ENCODE results near the gene SMIM24.

Gene SMIM24

DNA sequence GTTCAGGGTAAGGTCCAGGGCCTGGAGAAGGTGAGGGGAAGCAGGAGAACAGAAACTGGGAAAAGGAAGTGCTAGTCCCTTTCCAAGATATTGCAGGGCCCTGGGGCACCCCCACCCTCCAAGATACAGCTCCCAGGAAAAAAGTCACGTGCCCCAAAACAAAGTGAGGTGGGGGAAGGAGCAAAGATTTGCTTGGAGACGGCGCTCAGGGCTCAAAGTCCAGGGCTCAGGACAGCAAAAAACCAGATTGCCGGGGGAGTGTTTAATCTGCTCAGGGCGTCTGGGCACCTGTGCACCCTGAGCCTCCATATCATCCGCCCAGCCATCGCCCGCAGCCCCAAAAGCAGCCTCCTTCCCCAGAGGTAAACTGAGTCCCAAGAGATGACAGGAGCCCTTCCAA is 6.3 kb downstream of the SMIM24 start:
- no peak for ATAC-seq

DNA sequence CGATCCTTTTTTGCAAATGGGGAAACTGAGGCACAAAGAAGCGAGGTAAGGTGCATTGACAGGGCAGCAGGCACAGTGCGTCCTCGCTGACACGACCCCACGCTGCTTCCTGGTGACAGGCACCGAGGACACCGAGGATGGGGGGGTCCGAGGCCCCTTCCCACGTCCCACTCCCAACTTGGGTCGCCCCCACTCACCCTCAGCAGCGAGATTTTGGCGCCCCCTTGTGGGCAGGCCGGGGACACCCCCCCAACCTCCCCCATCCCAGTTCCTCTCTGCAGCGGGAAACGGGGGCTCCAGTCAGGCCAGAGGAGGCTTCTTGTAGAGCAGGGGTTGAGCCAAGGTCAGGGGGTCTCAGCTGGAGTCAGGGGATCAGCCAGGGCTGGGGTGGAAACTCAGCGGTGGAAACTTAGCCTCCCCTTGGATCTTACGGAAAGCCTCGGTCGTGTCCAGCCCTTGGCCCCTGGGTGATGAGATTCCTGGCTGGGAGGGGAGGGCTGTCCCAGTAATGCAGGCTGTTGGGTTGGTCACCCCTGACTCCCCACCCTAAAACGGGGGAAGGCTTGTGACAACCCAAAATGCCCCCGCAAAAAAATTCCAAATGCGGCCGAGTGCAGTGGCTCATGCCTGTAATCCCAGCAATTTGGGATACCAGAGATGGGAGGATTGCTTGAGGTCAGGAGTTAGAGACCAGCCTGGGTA is 8.2 kb downstream of the SMIM24 start:
- ATAC-seq (no peak), DNase-seq (peak; percentile 64)

More for the DNA sequence above, 6.3 kb downstream of the SMIM24 start:
- DNase-seq: no peak

DNA sequence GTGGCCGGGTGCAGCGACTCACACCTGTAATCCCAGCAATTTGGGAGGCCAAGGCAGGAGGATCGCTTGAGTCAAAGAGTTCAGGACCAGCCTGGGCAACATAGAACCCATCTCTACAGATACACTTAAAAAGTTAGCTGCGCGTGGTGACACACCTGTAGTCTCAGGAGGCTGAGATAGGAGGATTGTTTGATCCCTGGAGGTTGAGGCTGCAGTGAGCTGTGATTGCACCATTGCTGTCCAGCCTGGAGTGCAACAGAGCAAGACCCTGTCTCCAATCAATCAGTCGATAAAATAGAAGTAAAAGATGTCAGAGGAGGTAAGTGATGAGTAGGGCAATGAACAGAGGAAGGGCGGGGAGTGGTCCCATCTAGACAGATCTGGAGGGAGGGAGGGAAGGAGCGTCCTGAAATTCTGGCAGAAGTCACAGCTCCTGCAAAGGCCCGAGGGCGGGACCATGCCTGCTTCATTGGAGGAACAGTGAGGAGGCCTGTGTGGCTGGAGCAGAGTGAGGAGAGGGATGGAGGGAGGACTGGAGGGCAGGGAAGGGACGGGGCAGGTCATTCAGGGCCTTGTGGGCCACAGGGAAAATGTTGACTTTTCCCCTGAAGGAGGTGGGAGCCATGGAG is 9.7 kb downstream of the SMIM24 start:
- no peak for ATAC-seq

DNA sequence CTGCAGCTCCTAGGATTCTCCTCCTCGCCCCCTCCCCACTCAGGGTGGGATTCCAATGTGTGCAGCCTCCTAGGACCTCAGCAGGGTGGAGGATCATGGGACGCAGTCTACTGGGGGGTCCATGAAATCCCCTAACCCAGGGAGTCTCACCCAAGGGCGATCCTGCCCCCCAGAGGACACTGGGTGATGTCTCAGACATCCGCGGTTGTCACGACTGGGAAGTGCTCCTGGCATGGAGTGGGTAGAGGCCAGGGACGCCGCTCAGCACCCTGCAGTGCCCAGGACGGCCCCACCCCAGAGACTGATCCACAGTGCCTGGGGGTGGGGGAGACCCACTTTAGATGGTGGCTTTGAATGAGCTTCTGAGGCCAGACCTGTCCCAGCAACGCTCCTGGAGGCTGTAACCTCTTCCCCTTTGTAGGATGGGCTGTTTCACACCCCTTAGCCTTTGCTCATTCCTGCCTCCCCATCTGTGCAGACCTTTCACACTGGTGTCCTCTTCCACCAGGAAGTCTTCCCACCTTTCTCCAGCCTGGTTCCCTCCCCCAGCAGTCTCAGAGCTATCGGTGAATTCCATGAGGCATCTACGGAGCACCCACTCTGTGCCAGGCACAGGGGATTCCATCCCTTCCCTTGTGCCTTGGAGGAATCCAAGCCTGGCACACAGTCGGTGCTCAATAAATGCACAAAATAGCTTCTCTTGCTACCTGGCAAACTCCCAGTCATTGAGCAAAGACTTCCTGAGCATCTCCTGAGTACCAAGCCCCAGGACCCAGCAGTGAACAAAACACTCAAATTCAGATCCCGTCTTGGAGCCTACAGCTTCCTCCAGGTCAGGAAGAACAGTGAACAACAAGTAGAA is 10.5 kb downstream of the SMIM24 start:
- ATAC-seq: peak; percentile 4
- no peak for DNase-seq

More for the DNA sequence above, 9.7 kb downstream of the SMIM24 start:
- DNase-seq: no peak

DNA sequence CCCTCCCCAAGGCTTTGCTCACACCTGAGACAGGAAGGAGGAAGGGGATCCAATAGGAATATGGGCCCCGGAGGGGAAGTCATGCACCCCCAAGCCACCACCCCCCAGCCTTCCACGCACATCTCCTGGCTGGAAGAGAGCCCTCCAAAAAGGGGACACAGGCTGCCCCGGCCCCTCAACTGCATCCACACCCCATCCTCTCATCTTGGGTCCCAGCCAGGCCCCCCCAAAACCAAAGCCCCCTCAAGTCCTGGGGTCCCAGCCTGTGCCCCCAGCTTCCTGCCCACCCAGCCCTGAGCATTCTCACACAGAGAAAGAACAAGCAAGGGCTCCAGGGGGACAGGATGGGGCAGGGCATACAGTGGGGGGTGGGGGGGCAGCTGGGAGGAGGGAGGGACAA is 12.1 kb downstream of the SMIM24 start:
- DNase-seq (no peak), ATAC-seq (no peak)

DNA sequence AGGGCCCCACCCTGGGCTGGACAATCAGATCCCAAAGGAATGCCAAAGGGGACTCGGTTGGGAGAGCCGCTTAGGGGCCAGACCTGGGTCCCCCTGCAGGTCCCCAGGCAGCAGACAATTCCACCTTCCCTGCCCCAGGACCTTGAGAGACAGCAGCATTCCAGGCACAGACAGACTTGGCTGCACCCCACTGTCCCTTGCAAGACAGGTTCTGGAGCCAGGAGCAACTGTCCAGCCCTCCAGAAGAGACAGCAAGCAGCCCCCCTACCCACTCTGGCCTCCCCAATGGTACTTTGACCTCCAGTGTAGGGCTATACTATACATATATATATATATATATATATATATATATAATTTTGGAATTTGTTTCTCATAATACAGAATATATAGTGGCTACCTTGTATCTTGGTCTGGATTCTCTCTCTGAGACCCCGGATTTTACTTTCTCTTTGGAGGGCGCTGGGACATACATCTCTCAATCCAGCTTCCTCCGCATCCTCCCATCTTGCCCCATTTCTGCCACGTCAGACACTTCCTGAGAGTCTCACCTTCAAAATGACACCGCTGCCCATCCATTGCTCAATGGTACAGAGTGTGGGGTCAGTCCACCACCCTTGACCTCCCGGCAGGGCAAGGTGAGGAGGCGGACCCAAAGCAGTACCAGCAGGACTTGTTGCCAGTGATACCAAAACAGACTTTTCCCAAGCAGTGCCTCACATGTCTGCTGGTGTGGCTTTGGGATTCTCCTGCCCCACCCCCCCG is 12.7 kb downstream of the SMIM24 start:
- ATAC-seq (no peak), DNase-seq (no peak)

DNA sequence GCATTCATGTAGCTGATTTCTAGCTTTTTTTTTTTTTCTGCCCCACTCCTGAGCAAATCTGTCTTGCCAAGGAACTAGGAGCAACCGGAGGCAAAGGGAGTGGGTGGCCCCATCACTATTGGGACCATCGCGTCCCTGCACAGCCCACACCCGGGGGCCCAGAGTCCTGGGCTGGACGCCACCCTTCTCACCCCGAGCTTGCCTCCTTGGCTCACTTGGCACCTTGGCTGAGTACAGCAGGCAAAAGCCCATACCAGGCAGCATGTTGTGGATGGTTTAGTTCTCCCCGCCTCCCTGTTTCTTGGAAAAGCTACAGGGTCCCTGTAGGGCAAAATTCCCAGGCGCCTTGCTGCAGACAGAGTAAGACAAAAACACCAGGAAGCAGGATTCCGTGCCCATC is 13.7 kb downstream of the SMIM24 start:
- ATAC-seq: no peak
- no peak for DNase-seq

DNA sequence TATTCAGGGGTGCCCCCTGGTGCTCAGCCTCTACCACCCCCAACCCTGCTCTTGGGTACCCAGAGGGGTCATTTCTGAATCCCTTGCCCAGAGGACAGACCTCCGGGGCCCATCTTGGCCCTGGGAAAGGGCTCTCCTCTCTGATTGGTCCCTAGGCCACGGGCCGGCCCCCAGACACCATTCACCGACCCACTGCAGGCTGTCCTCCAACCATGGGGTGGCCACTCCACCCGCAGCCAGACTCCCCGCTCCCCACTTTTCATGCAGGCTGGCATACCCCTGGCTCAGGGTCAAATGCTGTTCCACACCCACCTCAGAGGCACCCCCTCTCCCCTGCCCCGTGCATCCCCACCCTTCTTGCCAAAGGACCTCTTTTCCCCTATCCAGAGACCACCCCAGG is 14.8 kb downstream of the SMIM24 start:
- no peak for ATAC-seq

DNA sequence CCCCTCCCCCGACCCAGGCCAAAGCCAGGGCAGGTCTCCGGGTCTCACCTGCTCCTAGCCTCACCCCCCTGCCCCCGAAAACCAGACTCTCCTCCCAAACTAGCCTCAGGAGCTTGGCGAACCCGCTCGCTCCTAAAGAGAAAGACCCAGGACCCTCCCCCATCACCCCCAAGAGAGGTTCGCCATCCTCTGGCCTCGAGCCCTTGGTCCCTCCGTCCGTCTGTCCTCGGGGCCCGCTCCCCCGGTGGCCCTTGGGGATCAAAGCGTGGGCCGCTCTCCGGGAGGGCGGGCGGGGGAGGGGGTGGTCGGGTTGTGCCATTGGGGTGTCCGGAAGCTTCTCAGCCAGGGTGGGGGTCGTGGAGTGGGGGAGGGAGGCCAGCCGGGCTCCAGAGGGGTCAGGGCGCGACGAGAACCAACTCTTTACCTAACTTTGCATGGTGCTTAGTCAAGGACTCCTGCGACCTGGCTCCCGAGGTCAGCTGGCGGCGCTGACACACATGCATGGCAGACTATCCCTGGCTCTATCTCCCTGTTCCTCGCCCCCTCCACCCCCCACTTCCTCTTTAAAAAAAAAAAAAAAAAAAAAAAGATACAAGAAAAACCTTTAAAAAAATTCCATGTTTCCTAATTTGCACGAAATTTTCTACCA is 15.6 kb downstream of the SMIM24 start:
- no peak for DNase-seq
- ATAC-seq: no peak

More for the DNA sequence above, 14.8 kb downstream of the SMIM24 start:
- no peak for DNase-seq

DNA sequence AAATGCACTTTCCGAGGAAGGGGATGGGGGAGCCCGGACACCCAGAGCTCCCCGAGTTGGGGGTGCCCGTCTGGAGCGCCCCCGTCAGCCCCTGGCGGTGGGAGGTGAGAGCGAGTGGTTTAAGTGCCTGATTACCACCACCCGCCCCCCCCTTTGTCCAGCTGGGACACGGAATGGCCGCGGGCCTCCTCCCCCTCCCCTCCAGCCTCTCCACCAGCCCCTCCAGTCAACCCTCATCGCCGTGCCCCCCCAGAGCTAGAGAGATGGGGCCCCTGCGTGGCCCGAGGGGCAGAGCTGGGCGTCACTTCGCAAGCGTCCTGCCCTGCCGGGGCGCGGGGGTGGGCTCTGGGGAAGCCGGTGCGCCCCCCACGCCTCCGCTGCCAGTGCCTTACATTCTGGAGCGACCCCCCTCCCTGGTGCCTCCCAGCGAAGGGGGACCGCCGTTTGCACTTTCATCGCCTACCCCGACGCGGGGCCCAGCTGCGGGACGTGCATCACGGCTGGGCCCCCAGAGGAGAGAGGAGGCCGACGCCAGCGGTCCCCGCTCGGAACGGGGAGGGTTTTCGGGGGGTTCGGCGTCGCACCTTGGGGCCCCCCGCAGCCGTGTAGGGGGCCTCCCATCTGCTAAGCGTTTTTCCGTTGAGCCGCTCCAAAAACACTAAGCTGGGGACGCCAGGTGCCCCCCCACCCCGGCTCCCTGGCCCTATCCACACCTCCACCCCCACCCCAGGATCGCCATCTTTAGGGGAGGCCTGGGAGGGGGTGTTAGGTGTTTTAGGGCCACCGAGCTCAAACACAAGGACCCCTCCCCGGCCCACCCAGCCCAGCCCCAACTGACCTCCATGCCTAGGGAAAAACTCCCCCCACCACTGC is 16.4 kb downstream of the SMIM24 start:
- ATAC-seq (no peak), DNase-seq (no peak)

DNA sequence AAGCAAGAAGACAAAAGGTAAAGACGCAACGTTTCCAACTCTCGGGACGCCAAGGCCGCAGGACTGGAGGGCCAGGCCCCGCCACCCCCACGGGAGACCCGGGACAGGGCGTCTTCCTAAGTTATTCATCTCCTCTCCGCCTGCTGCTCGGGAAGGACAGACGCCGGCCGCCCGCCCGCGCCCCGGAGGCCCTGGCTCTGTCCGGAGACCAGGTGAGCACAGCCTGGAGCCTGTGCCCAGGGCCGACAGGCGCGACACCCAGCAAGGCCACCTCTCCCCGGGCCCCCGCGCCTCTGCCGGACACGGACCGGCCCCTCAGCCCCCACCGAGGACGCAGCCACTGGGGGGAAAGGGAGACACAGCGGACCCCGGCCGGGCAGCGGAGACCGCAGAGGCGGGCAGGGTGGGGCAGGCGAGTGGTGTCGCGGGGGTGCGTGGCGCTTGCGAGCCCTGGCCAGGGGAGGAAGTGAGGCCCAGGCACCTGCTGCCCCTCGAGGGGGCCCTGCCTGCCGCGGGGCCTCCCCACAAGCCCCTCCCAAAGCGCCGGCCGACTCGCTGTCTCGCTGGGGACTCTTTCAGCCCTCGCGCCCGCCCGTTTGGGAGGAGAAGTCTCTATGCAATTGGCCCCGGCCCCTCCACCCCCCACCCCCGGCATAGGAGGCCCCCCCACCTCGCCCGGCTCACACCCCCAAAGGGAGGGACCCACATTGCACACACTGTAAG is 17.2 kb downstream of the SMIM24 start:
- no peak for ATAC-seq

DNA sequence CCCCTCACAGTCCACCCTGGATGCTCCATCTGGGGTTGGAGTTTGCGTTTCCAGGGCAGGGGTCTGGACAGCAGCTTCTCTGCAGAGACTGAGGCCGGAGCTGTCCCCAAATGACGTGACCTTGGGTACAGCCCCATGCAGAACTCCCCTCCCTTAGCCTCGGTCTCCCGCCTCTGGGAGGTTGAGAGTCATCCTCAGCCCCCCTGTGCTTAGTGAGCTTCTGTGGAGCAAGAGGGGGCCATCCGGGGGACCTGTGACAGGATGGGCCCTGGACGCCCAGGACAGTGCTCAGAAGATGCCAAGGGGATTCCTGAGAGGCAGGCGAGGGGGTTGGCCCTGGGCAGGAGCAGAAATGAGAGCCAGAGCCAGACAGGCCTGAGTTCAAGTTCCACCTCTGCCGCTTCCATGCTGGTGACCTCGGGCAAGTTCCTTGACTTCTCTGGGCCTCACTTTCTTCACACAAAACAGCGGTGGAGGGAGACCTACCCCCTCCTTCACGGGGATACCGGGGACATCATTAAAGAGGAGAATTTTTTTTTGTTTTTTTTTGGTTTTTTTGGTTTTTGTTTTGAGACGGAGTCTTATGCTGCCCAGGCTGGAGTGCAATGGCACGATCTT is 20.3 kb downstream of the SMIM24 start:
- DNase-seq: no peak
- ATAC-seq: no peak

More for the DNA sequence above, 17.2 kb downstream of the SMIM24 start:
- no peak for DNase-seq

DNA sequence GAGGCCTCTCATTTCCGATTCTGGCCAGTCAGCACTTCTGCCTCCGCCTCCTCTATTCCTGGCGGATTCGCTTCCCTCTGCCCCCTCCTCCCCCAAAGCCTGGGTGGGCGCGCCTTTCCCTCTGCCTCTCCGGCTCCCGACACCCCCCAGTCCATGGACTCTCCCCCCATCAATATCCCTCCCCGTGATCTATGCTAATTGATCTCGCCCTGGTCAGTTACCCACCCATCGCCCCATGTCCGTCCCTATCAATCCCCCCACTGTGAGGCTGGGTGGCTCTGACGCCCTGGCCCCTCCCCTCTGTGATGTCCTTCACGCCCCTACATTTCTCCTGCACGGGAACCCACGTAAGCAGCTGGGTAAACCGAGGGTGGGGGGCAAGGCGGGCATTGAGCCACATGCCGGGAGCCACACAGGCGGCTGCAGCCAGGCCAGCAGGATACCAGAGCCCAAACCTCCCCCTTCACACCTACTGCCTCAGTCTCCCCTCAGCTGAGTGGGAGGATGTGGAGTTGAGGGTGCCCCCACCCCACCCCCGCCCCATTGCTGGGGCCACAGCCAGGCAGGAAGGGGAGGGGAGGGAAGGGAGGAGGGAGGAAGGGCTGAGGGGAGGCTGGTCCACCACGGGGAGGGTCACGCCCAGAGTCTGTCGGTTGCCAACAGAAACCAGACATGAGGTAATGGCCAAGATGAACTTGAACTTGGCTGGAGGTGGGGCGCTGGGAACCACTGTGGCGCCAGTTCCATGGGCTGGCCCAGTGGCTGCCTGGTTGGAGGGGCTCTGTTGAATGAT is 21.0 kb downstream of the SMIM24 start:
- DNase-seq (no peak), ATAC-seq (no peak)

DNA sequence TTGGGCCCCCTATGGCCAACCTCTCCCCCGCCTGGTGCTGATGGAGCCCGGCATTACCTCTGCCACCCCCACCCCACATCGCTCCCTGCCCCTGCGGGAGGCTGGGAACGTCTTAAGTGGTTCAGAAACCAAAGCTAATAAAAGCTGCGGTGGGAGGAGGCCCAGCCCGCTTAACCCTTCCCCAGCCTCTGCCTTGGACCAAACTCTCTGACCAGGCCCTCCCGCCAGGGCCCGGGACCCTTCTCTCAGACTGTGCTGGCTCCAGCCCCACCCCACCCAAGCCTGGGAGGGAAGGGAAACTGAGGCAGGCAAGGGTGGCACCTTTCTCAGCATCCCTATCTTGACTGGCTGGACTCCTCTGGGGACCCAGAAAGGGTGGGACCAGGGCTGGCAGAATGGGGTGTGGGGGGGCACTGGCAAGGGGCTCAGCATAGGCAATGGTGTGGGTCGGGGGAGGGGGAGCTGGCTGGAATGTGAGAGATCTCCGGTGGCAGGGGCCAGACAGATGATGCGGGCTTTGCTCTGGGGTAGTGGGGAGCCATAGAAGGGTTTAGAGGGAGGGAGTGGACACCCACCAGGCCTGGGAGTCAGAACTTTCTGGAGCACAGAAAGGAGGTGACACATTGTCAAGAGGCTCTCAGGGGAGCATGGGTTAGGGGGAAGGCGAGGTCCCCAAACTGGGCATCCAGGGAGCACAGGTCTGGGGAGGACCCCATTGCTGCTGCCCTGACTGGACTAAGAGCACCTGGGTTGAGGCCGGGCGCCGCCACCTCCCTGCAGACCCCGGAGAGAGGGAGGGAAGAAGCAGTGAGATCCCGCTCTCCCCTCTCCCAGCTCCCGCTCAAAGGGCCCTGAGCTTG is 21.9 kb downstream of the SMIM24 start:
- no peak for DNase-seq
- ATAC-seq: no peak

DNA sequence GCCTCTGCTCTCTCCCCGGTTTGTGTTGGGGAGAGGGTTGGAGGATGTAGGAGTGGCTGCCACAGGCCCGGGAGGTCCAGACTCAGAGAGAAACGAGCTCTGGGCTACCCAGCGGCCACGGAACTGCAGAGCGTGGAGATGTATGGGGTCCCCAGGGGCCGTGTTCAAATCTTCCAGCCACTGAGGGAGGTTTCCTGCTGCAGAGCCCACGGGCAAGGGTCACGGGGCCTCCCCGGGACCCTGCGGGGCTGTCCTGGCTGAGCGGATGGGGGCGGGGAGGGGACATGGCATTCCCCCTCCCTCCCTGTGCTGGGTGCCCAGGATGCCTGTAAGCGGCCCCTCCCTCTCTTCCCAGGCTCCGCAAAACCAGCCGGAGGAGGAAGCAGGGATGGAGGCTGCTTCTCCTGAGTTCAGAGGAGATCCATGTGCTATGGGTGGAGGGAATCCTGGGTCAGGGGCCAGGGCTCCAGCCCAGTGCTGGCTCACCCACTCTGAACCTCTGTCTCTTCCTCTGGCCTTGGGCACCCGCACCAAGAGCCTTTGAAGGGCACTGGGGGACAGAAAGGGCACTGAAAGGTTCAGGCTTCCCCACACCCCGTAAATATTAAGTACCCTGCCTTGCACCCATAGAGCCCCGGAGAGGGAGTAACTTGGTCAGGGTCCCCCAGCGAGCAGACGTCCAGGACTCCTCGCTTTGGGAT is 22.6 kb downstream of the SMIM24 start:
- ATAC-seq: no peak
- DNase-seq: no peak

DNA sequence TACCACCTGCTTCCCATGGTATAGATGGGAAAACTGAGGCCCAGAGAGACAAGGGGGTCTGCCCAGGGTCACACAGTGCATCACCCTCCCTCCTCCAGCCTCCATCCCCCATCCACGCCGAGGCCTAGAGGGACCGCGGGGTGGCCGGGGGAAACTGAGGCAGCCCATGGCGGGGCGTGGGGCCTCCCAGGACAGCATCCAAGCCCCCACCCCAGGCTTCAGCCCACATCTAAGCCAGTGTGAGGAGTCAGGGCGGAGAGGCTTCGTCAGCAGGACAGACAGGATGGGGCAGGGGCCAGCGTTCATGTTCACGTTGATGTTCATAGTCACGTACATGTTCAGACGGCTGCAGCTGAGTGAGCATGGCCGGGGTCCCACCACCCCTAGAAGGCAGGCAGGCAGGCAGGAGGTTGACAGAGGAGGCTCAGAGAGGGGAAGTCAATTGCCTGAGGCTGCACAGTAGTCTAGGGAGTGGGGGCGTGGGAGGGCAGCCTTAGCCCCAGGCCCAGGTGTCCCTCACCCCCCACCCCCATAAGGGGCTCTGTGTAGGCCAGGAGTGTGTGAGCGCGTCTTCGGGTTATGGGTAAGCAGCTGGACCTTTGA is 23.3 kb downstream of the SMIM24 start:
- DNase-seq: no peak
- ATAC-seq: no peak
